Prostate gland (tissue), 2 donors: ENCODE data around the gene ARHGAP42. TPM values are rescaled to one million over a fixed set of nuclear protein-coding genes. Genes with fewer than 3 reads are reported as not detected.

Source experiments
- DNase-seq: peaks from one replicate; pipeline ENCODE4 v3.0.0-alpha.2; 2019; ENCODE audit warnings: low spot score
- H3K27ac ChIP-seq, 2 donors: fragments of 200-600 bp; sonication (generic); 2 replicates each; pipeline ENCODE4 v1.5.1; 2017 to 2019
- H3K27me3 ChIP-seq: fragments of 200-600 bp; sonication (generic); replicated peaks from 2 replicates; pipeline ENCODE4 v1.5.1; 2019; ENCODE audit not compliant: insufficient read depth
- H3K36me3 ChIP-seq, 2 donors: fragments of 200-600 bp; sonication (generic); 1 replicate in 1 of 2; 2 replicates in 1 of 2; pipeline versions ENCODE4 v1.5.1 to v1.8.1; 2017 to 2019
- H3K4me1 ChIP-seq: fragments of 200-600 bp; sonication (generic); replicated peaks from 2 replicates; pipeline ENCODE4 v1.5.1; 2019
- H3K4me3 ChIP-seq, 2 donors: fragments of 200-600 bp; sonication (generic); 2 replicates each; pipeline ENCODE4 v1.5.1; 2017 to 2019
- H3K9me3 ChIP-seq: fragments of 200-600 bp; sonication (generic); 2 replicates; pipeline ENCODE4 v1.5.1; 2017
- POLR2A ChIP-seq: fragments of 450-650 bp; IDR thresholded peaks from one replicate; pipeline ENCODE4 v1.6.1; 2016; ENCODE audit warnings: antibody characterized with exemption, mild to moderate bottlenecking
- POLR2AphosphoS5 ChIP-seq: sonication (generic); formaldehyde crosslinking; IDR thresholded peaks from one replicate; pipeline ENCODE4 v1.6.1; 2017; ENCODE audit warnings: antibody characterized with exemption
- WGBS: methylation state at CpG from one replicate; pipeline ENCODE4 v1.1.5; 2018; 5-methylcytosine and 5-hydroxymethylcytosine counted together
- intact Hi-C: fragments of 100-400 bp; cut with DNase I; formaldehyde crosslinking; loops from one replicate; pipeline ENCODE4 v1.14.2; 2022
- total RNA-seq, 2 donors: library from RNA; depleted of rRNA; stranded (reverse); fragments of >200 nt; gene quantifications; one replicate each; pipeline ENCODE4 v1.1.0, GENCODE V29; 2016
- TF ChIP-seq, protein P1 (sequence below), 4 experiments: fragments of 200-600 bp in 2 of 4; fragments of 450-650 bp in 2 of 4; sonication (generic) in 2 of 4; IDR thresholded peaks; 1 replicate in 3 of 4; 2 replicates in 1 of 4; pipeline ENCODE4 v1.5.1; 2016 to 2019; ENCODE audit warnings: antibody characterized with exemption in 4 of 4, mild to moderate bottlenecking in 2 of 4, moderate library complexity in 2 of 4

The ARHGAP42 gene
- total RNA-seq, 2 donors from 2014 or later, result 12.8 to 20.5 TPM

DNA sequence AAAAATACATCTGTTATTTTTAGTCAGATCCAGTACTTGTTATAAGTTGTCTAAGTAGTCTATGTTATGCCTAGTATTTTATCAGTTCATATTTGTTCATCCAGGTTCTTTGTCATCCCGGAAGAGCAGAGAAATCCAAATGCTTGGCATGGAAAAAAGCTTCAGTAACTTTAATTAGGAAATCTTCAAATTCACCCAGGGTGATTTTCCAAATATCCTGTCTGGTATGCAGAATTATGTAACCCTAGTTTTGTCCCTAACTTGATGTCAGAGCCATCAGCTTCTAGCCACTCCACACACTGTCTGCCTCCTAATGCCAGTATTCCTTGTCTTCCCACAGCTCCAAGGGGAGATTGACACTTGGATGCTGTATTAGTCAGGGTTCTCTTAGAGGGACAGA lies 216.2 kb downstream of the ARHGAP42 start:
- WGBS, result 41% methylated on average over 1 of the region's 1 CpG
- no peaks in the 10 kb centered on the region for H3K27me3 ChIP-seq
- no peaks in the 10 kb centered on the region for H3K36me3 ChIP-seq
- H3K4me1 ChIP-seq, result no peaks in the 10 kb centered on the region
- H3K4me3 ChIP-seq, result no peak overlapping the region
- H3K9me3 ChIP-seq, result no peaks in the 10 kb centered on the region
- H3K27ac ChIP-seq, result no peak overlapping the region
- intact Hi-C loops, result no loop called here
- no peak for DNase-seq
- TF ChIP-seq POLR2AphosphoS5 (no peak), POLR2A (no peak)
- TF ChIP-seq, protein P1, sequence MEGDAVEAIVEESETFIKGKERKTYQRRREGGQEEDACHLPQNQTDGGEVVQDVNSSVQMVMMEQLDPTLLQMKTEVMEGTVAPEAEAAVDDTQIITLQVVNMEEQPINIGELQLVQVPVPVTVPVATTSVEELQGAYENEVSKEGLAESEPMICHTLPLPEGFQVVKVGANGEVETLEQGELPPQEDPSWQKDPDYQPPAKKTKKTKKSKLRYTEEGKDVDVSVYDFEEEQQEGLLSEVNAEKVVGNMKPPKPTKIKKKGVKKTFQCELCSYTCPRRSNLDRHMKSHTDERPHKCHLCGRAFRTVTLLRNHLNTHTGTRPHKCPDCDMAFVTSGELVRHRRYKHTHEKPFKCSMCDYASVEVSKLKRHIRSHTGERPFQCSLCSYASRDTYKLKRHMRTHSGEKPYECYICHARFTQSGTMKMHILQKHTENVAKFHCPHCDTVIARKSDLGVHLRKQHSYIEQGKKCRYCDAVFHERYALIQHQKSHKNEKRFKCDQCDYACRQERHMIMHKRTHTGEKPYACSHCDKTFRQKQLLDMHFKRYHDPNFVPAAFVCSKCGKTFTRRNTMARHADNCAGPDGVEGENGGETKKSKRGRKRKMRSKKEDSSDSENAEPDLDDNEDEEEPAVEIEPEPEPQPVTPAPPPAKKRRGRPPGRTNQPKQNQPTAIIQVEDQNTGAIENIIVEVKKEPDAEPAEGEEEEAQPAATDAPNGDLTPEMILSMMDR (IDR thresholded peaks at IDR 0.05), result no peak

DNA sequence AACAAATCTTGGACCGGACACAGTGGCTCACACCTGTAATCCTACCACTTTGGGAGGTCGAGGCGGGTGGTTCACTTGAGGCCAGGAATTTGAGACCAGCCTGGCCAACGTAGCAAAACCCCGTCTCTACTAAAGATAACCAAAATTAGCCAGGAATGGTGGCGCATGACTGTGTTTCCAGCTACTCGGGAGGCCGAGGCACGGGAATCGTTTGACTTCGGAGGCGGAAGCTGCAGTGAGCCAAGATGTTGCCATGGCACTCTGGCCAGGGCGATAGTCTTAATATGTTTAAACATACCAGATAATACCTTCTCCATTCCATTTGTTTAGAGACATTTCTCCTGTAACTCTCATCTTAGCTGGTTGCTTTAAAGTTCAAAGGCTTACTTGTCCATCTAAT lies 218.6 kb downstream of the ARHGAP42 start:
- 90% methylated on average over 13 of the region's 13 CpGs for WGBS
- H3K4me1 ChIP-seq, result no peaks in the 10 kb centered on the region
- no peaks in the 10 kb centered on the region for H3K27me3 ChIP-seq
- TF ChIP-seq, protein P1 (IDR thresholded peaks at IDR 0.05), result no peak
- TF ChIP-seq POLR2AphosphoS5 (no peak), POLR2A (no peak)
- no peak overlapping the region for H3K27ac ChIP-seq
- DNase-seq, result no peak
- no peaks in the 10 kb centered on the region for H3K36me3 ChIP-seq
- H3K9me3 ChIP-seq, result no peaks in the 10 kb centered on the region
- H3K4me3 ChIP-seq, result no peak overlapping the region
- intact Hi-C loops, result no loop called here

DNA sequence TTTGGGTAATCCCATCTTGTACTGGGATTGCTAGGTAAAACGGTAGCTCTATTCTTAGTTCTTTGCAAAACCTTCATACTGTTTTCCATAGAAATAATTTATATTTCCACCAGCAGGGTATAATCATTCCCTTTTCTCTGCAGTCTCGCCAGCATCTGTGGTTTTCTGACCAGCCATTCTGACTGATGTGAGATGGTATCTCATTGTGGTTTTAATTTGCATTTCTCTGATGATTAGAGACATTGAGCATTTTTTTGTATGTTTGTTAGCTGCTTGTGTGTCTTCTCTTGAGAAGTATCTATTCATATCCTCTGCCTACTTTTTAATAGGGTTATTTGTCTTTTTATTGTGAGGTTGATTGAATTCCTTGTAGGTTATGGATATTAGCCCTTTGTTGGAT lies 221.7 kb downstream of the ARHGAP42 start:
- Histone ChIP-seq H3K9me3 (no peaks in the 10 kb centered on the region), H3K36me3 (no peaks in the 10 kb centered on the region), H3K27me3 (no peaks in the 10 kb centered on the region), H3K27ac (no peak overlapping the region), H3K4me3 (no peak overlapping the region), H3K4me1 (no peaks in the 10 kb centered on the region)
- TF ChIP-seq POLR2A, result no peak
- TF ChIP-seq, protein P1 (IDR thresholded peaks at IDR 0.05), result no peak
- no peak for TF ChIP-seq POLR2AphosphoS5
- DNase-seq, result no peak
- 74% methylated on average over 2 of the region's 2 CpGs for WGBS
- intact Hi-C loops, result no loop called here

DNA sequence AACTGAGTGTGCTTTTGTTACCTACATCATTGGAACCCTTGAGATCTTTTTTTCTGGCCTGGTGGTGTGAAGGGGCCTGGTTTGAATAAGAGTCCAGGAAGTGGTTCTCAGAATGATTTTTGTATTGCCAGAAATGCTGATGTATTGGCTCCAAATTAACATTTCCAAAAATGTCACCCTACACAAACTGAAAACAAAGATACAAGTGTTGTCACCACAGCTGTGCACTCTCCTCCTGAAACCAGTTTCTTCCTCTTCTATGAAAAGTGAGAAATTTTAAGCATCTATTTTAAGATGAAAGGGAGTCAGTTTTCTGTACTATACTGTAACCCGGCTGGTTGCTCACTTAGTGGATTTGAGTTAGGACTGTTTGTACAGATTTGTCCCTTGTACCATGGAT lies 223.7 kb downstream of the ARHGAP42 start:
- Histone ChIP-seq H3K4me1 (no peaks in the 10 kb centered on the region), H3K36me3 (no peaks in the 10 kb centered on the region), H3K27me3 (no peaks in the 10 kb centered on the region), H3K4me3 (no peak overlapping the region), H3K9me3 (no peaks in the 10 kb centered on the region), H3K27ac (no peak overlapping the region)
- TF ChIP-seq POLR2A, result no peak
- TF ChIP-seq, protein P1 (IDR thresholded peaks at IDR 0.05), result no peak
- TF ChIP-seq POLR2AphosphoS5, result no peak
- intact Hi-C loops, result no loop called here
- 70% methylated on average over 1 of the region's 1 CpG for WGBS
- no peak for DNase-seq

DNA sequence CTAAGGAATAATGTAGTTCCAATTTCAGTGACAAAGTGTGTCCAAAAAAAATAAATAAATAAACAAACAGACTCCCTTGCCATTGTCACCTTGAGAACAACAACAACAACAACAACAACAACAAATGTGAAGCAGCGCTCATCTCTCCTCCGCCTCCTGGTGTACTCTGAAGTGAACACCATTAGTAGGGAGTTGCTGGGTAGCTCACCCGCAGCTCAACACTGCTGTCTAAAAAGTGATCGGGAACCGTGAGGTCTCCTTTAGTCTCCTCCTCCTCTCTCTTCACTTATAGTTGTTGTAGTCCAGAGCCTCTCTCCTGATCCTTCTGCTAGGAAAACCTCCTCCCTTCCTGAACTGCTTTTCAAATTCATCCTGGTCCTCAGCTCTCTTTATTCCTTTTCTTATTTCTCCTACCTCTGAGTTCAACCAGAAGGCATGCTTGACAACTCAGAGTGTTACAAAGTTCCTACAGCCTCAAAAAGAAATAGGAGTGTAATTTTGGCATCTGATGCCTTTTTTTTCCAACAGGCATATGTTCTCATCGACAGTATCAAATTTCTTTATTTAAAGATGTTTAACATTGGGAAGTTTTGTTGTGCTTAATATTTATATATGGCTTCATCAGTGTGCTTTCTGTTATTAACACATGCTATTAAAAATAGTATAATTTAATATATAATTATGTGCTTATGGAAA lies 227.5 kb downstream of the ARHGAP42 start:
- Histone ChIP-seq H3K36me3 (no peaks in the 10 kb centered on the region), H3K4me1 (no peaks in the 10 kb centered on the region), H3K27ac (no peak overlapping the region), H3K9me3 (no peaks in the 10 kb centered on the region), H3K4me3 (no peak overlapping the region), H3K27me3 (no peaks in the 10 kb centered on the region)
- intact Hi-C loops, result no loop called here
- WGBS, result 88% methylated on average over 6 of the region's 6 CpGs
- DNase-seq, result no peak
- TF ChIP-seq, protein P1 (IDR thresholded peaks at IDR 0.05), result no peak
- no peak for TF ChIP-seq POLR2A
- no peak for TF ChIP-seq POLR2AphosphoS5
